ENCODE measurements around the gene RALB.

RALB gene, protein sequence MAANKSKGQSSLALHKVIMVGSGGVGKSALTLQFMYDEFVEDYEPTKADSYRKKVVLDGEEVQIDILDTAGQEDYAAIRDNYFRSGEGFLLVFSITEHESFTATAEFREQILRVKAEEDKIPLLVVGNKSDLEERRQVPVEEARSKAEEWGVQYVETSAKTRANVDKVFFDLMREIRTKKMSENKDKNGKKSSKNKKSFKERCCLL

DNA sequence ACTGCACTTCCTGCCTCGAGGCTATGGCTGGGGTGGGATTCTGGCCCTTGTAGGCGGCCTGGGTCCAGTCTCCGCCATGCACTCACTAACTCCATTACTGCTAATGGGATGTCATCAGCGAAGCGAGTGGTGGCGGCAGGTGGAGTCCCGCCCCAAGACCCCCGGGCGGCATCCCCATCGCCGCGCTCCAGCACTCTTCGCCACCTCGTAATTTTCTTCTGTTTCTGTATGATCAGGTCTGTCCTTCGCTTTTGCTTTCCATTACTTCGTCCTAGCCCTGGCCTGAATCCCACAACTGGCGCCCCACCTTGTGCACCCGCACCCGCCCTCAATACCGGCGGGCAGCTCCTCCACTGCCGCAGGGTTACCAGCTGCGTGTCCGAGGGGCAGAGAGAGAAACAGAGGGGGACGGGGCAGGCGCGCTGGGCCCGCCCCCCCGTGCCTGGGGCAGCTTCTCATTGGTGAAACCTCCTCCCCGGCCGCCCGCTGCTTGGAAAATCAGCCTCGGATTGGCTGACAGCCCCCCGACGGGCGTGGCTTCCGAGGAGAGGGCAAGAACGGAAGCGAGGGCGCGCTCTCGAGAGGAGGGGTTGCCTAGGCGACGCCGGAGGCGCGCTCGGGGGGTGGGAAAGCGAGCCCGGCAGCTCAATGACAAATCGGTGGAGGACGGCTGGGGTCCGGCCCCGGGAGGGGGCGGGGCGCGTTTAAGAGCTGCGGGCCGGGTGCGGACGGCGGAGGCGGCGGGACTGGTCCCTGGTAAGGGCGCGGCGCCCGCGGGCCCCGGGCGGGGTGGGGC, at the start of gene RALB:
Gene RALB (plus strand): TSS at position 628 of the 796 bp plus-strand sequence. CDS start 25,813 bp downstream, outside the sequence.
- peak; percentile 98 for DNase-seq

DNA sequence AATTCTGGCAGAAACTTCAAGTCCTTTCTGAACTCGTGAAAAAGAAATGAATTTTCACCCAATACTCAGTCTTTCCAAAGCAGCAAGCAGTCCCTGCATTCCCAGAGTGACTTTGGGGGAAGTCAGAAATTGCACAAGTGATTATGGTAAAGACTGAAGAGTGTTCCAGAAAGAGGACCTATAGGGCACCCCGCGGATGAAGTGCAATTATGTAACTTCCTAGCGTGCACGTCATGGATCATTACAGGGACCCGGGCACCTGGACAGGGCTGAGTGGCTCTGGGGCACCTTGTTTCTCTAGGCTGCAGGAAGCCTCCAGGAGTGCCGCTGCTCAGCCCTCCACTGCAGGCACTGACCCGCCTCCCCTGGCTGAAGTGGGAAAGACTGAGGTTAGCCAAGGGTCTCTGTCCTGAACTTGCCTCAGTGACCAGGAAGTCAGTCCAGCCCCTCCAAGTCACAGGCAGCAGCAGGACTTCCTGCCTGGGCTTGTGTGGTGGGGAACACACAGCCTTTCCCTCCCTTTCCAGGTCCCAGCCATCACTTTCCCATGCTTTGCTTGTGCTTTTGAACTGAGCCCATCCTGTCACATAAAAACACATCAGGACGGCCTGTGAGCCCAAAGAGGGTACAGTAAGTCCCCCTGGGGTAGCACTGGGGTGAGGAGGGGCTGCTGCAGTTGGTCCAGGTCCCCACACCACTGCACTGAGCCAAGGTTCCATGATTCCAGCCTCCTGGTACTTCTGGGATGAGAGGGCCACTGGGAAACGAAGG, 49.2 kb upstream of the RALB start:
- no peak for DNase-seq

DNA sequence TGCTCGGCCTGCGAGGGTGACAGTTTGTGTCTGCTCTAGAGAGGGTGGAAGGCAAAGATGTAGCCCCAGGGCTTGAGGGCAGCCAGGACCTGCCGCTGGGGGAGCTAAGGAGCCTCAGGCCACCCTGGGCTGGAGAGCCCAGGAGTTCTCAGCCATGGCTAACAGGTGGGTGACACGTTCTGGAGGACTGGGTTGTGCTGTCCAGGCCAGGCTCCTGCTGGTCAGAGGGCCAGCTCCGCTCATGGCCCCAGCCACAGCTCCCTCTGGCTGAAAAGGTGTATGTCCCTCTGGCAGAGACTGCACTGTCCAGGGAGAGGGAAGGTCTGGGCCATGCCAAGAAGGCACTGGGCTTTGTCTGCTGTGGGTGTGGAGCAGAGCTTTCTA, 48.6 kb upstream of the RALB start:
- DNase-seq, result no peak

DNA sequence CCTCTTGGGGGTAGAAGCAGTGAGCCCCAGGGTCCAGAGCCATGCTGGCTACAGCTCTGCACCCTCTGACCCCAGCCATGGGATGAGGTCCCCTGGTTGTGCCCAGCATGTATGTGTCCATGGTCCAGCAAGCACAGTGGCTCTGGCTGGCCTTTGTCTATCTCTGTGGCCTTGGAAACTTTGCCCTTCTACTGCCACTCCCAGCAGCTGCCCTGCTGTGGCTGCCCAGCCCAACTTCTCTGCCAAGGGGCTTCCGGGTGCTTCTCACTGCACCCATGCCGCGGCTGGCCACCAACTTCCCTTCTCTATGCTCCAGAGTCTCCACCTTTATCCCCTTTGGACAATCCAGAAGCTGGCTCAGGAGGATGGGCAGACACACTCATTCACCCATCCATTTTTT, 48.2 kb upstream of the RALB start:
- no peak for DNase-seq

DNA sequence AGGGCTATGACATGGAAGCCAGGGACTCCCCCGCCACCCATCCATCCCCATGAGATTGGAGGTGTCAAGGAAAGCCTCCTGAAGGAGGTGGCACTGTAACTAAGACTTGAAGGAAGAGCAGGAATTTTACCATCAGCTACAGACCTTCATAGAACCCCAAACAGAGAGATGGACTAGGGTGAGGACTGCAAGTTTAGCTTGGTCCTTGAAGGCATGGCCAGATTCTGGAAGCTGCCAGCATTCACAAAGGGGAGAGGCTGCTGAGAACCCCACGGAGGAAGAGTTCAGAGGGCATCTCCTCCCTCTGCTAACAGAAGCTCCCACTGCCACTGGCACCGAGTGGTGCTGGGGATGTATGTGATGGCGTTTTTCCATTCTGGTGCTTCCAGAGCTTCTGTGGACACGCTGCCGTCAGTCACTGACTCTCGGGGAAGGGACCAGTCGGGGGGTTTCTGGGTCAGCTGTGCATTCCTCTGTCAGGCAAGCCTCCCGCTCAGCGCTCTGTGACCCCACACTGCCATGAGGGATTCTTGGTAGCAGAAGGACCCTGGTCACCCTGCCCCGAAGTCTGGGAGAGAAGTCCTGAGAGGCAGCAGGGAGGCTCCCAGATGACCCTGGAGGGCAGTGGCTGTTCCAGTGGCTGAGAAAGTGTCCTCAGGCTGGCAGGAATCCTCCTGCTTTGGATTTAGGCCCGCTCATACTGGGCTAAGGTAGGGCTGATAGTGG, 47.5 kb upstream of the RALB start:
- no peak for DNase-seq

DNA sequence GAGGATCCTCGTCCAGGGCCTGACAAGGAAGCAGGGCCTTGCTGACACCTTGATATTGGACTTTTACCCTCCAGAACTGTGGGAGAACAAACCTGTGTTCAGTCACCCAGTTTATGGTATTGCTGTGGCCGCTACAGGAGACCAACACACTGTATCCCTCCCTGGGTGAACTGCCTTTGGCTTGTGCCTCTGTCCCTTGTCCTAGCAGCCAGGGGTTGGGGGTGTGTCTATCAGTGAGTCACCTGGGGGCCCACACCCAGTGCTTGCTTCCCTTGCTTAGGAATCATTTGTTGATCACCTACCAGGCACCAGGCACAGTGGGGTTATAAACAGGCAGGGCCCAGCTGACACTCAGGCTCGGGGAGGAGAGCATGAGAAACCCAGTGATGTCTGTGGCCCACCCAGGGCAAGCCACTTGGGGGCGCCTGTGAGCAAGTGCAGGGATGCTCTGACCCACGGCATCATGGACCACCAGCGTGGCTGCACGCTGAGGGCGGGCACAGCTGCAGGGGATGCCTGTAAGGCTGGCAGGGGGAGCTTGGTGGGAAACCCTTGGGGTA, 46.5 kb upstream of the RALB start:
- peak; percentile 20 for DNase-seq

DNA sequence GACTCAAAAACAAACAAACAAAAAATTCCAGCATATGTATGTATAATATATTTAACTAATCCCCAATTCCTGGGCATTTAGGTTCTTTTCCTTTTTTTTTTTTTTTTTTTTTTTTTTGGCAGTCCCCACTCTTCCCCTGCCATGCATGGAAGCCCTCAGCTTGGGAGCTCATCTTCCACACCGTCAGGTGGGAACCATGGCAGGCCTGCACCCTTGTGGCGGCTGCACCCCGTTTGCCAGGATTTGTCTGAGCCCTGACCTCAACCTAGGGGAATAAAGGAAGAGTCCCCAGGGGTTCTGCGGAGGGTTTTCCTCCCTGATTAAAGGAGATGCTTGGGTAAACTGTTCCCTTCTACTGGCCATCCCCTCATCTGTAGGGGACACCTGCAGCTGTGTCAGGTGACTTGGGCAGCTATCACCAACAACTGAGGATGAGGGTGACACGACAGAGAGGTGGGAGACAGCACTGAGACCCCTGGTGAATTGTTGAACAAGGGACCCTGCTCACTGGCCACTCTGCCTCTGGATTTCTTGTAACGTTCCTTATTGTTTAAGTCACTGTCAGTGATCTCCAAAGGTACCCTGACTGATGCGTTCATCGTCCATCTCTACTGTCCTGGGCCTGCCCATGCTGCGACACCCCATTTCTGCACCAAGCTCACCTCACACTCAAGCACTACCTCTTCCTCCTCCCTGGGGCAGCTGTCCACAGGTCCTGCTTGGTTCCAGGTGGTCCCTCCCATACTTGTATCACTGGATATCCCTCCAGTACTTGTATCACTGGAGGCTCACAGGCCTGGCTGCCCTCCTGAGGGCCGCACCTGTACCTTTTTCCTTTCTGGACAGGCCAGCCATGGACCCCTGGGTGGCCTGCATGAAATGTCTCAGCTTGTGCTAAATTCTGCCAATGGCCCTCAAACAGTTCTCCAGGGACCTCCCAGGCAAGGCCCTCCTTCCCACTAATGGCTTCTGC, 44.0 kb upstream of the RALB start:
- DNase-seq, result no peak

DNA sequence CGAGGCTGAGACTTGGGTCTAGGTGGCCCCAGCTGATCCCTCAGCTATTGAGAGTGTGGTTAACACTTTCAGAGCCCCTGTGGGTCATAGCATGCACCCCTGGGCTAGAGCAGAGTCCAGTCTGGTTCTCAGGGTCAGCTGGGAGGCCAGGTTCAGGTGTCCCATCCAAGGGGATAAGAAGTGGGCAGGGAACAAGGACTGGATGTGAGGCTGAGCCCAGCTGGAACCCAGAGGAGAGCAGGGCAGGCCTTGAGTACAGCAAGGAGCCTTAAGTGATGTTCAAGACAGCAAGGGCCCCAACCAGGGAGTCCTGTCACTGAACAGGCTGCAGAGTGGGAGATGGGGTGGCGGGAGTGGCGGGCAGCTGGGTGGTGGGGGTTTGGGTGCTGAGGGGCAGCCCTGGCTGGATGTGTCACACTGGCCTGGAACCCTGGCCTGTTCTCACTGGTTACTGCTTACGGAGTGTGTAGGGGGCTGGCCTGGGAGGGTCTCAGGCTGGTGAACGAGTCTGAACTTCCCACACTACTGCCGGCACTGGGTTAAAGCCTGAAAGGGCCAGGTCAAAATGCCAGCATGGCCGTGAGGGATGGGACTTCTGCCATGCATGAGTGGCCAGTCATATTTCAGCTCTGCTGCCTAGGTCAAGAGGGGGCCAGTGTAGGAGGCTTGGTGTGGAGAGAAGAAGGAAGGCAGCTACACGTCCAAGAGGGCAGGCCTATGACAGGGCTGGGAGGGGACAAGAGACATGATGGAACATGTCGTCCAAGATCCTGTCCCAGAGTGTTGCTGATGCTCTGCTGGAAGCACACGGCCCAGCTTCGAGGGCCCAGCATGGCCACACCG, 43.0 kb upstream of the RALB start:
- no peak for DNase-seq

DNA sequence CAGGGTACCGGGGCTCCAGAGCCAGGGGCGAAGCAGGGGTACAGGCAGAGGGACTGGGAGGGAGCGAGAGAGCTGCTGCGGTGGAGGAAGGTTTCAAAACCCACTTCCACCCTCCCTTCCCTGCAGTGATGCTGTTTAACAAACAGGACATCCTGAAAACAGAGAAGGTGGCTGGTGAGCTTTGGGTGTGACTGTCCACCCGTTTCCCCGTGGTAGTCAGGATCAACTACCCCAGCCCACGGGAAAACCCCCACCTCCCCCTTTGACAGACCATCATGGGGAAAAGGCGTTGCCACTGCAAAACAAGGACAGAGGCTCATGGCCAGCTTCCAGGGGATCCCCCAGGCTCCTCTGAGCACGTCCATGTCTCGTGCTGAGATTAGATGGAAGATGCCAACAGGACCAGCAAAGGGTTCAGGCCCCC, 42.4 kb upstream of the RALB start:
- DNase-seq, result no peak

DNA sequence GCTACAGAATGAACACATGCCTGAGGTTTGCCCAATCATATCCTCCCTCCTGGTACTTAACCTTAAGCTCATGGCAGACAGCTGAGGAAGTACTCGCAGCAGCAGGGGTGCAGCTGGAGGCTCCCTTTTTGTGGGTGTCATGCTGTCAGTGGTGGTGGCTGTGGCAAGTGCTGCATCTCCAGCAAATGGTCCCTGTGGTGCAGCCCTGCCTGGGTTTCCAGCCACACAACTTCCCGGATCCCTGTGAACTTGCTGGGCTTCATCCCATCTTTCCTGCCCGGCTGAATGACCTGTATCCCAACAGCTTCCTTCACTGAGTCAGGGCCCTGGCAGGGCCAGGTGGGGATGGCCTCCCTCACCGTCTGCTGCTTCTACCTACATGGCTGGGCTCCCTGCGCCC, 34.5 kb upstream of the RALB start:
- no peak for DNase-seq

DNA sequence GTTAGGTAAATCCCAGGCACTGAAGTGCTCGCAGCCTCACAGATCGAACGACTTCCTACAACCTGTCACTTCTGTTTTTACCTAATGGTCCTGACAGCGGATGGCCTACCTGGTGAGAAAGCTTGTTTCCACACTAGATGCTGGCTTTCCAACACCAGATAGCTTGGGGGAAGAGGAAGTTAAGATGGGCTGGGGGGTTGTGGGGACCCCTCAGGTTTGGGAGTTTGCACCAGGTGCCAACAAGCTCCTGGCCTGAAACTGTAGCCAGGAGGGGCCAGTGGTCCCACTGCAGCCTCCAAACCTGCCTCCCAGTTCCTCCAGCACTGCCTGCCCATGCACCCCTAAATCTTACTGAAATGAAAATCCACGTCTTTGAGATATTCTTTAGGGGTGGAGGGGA, 33.4 kb upstream of the RALB start:
- DNase-seq, result no peak

DNA sequence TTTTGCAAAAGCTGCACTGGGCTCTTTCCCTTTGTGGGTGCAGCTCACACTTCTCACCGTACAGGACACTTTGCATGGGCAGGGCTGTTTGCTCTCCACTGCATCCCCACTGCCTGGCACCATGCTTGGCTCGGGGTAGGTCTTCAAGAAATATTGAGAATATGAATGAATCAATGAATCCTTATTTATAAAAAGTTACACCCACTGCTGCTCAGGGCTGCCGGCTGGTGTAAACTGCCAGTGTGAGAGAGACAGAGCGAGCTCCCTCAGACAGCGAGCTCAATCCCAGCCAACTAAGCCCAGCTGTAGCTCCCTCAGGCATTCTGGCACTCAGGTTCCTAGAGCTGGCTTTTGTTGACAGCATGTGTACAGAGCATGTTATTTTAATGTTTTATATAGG, 32.9 kb upstream of the RALB start:
- DNase-seq, result no peak

DNA sequence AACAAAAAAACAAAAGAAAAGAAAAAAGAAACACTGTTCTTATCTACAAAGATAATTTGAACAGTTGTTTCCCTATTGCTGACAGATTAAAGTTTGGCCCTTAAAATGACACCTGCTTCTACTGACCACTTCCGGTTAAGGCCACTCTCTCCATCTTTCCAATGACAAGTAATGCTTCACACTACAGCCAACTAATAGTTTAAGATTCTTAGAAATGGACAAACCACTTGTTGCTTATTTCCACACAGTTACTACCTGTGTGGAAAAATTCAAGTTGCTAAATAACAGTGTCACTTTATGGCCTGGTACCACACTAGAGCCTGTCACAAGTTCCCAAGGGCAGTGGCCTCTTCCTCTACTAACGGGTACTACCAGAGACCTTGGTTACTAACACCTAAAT, 31.9 kb upstream of the RALB start:
- DNase-seq, result no peak

DNA sequence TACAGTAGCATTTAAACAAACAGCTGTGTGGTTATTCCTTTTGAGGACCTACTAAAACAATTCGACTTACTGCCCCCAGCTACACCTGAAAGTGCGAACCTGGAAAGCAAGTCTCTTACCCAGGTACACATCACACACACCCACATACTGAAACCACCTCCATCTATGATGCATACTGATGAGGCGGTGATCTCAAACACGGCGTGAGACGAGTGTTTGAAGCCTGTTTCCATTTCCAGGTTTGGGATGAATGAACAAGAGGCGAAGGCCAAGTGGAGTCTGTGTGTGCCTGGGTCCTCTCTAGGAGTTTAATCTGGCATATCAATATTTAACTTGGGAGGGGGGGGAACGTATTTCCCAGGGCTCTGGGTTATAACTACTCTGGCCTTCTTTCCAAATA, 31.0 kb upstream of the RALB start:
- no peak for DNase-seq

DNA sequence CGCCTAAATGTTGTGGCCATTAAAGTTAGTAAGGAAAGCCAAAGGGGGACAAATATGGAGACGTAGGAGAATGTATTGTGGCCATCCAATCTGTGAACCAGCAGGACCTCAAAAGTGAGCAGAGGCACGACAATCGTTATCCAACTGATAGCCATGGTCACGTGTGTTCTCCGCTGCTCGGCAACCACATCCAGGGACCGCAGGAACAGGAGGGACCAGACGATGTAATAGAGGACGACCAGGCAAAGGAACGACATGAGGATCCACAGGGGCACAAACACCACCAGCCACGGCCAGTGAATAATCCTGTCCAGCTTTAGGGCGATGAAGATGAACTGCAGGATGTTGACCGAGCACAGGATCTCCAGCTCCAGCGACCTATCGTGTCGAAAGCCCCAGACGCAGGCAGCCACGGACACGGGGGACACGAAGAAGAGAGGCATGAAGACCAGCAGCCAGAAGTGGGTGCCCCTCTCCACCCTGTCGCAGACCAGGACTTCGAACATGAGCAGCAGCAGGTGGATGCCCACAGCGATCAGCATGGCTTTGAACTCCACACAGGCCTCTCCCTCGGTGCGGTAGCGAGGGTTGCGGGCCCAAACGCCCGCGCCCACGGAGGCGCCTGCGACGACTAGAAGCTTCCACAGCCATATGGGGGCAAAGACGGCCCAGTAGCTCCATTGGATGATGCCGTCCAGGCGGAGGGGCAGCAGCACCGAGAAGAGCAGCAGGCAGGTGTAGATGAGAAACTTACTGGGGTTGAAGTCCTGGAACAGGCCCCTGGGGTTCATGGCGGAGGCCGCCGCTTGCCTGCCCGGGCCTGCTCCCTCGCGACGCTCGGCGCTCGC, 30.2 kb upstream of the RALB start:
- no peak for DNase-seq

DNA sequence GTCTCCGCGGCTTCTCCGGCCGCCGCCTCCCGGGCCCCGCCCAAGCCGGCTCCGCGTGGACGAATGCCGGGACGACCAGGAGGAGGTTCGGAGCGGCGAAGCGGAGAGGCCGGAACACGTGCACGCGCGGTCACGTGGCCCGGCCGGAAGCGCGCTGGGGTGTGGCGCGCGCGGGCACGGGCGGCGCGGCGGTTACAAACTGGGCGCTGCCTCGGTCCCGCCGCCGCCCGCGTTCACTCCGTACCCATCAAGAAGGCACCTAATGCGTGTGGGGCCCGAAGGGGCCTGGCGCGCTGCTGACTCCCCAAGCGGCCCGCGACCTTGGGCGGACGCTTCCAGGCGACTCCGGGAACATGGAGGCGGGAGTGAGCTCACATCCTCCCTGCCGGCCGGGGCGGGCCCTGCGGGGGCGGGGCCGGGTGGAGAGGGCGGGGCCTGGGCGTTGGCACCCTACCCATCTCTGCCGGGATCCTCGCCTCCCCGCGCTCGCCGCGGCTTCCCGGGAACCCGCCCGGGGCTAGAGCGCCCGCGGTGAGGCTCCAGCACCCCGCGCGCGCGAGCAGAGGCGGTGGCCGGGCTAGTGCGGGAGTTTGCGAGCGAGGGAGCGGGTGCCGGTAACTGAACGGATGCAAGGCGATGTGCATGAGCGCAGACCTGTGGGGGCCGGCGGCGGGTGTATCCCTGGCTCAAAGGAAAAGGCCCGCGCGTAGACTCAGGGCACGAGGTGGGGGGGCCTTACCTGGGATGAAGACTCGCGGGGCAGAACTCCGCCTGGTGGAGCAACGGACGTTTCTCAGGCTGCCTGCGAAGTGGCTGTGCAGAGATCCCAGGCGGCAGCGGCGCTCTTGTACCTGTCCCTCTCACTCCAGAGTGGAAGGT, 29.4 kb upstream of the RALB start, which contains the start of gene TMEM185B:
Gene TMEM185B (minus strand): TSS at position 367 of the 879 bp plus-strand sequence. CDS start 424 bp downstream, outside the sequence.
- DNase-seq, result peak; percentile 84

DNA sequence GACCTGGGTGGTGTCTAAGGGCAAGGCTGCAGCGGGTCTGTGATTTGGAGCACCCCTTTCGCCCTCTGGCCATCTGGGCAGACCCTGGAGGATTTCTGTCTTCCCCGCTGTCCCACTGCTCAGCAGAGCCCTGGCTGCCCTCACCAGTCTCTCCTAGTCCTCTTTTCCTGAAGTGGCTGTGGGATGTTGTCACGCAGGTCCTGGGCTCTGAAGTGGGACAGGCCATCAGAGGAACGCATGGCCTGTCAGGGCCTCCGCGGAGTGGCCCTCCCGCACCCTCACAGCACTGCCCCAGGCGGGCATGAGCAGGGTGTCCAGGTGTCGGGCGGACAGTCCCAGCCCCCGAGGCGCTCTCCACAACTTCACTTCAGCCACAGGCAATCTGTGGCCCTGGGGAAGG, 28.4 kb upstream of the RALB start:
- no peak for DNase-seq

DNA sequence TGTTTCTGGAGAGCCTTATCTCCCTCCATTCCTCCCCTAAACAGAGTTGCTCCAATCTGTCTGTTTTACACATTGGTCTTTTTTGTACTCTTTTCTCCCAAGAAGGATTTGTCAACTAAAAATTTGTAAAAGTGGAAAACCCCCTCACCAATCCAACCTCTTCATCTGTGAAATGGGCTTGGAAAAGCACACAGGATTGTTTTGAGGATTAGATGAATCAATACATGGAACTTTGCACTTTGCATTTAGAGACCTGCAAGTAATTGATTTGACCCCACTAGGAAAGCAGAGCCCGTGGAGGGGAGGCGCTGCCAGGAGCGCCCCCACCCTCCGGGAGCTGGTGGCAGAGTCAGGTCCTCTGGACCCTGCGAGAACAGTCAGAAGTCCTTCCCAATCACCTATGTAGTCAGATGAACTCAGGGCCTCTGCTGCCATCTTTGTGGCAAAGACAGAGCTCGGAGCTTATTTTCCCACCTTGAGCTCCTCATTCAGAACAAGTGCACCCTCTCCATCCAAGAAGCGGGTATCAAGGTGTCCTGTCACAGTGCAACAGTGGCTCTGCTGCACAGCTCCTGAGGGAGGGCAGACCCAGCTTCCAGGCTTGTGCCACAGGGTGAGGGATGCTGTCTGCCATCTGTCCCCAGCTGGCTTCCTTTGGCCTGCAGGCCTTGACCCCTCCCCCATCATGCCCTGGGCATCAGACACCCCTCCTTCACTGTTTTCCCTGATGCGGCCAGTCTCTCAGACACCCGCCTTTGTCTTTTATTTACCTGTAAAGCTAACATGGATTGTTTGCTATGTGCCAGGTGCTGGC, 27.7 kb upstream of the RALB start:
- no peak for DNase-seq

All from stimulated activated naive CD4-positive, alpha-beta T cell treated with Interleukin-2 at 50 U/mL for 16 hours (primary cell).